Measurements from ENCODE around the gene STARD7.

The STARD7 gene

GRCh38 chr2:96158554-96158940, 50.1 kb downstream of the STARD7 start:
- Histone ChIP-seq H3K27ac (peak overlapping the region in 3 of 11 experiments; percentile 2 to 38 (median 32); a peak in 1 of 22 replicates), H3K4me3 (no peak overlapping the region), H3K4me1 (peaks cover 26 to 50% (median 44%) of the 10 kb centered on the region in 10 experiments), H3K9ac (peak overlapping the region in 3 of 11 experiments; percentile 27 to 55 (median 29); a peak in 1 of 22 replicates), H3K9me3 (replicated peaks in 1 of 11) (peaks cover 0 to 12% (median 10%) of the 10 kb centered on the region in 11 experiments; a peak in 13 of 22 replicates), H4K20me1 (no peaks in the 10 kb centered on the region), H3K36me3 (no peaks in the 10 kb centered on the region), H3K27me3 (no peaks in the 10 kb centered on the region), H3K4me2 (peak overlapping the region in 5 of 11 experiments; percentile 50 to 83 (median 72); a peak in 7 of 22 replicates)
- no peak for TF ChIP-seq Cebpa-rat (IDR thresholded peaks at IDR 0.05)

- Histone ChIP-seq H3K36me3 (no peaks in the 10 kb centered on the region), H3K9ac (peak overlapping the region in 3 of 11 experiments; percentile 27 to 55 (median 29); a peak in 3 of 22 replicates), H3K27me3 (no peaks in the 10 kb centered on the region), H3K9me3 (replicated peaks in 1 of 11) (peaks cover 0 to 12% (median 10%) of the 10 kb centered on the region in 11 experiments; a peak in 13 of 22 replicates), H3K4me3 (no peak overlapping the region), H3K4me1 (peaks cover 21 to 47% (median 43%) of the 10 kb centered on the region in 10 experiments), H3K27ac (peak overlapping the region in 5 of 11 experiments; percentile 2 to 38 (median 32); a peak in 5 of 22 replicates), H3K4me2 (peak overlapping the region; percentile 40 to 83 (median 57)), H4K20me1 (no peaks in the 10 kb centered on the region)
- TF ChIP-seq Cebpa-rat (IDR thresholded peaks at IDR 0.05) = no peak
Measured at GRCh38 chr2:96157649-96158553, 50.7 kb downstream of the STARD7 start.

GRCh38 chr2:96156926-96157648, 51.5 kb downstream of the STARD7 start:
- no peak for TF ChIP-seq Cebpa-rat (IDR thresholded peaks at IDR 0.05)
- Histone ChIP-seq H4K20me1 (no peaks in the 10 kb centered on the region), H3K4me1 (peaks cover 27 to 47% (median 44%) of the 10 kb centered on the region in 10 experiments), H3K4me2 (peak overlapping the region; percentile 40 to 83 (median 57)), H3K27ac (peak overlapping the region in 1 of 11 experiments; percentile 32; a peak in 1 of 22 replicates), H3K4me3 (no peak overlapping the region), H3K36me3 (no peaks in the 10 kb centered on the region), H3K9ac (0 out of 22 replicates have a peak overlapping the region, but pooled peaks of 1 of the 11 experiments have one; percentile 27), H3K9me3 (replicated peaks in 1 of 11) (peaks cover 0 to 12% (median 10%) of the 10 kb centered on the region in 11 experiments; a peak in 13 of 22 replicates), H3K27me3 (no peaks in the 10 kb centered on the region)

GRCh38 chr2:96156011-96156820, 52.4 kb downstream of the STARD7 start:
- Histone ChIP-seq H4K20me1 (no peaks in the 10 kb centered on the region), H3K36me3 (no peaks in the 10 kb centered on the region), H3K9ac (no peak overlapping the region), H3K9me3 (replicated peaks in 1 of 11) (peaks cover 0 to 12% (median 10%) of the 10 kb centered on the region in 11 experiments; a peak in 13 of 22 replicates), H3K4me2 (peak overlapping the region in 9 of 11 experiments; percentile 16 to 72 (median 50); a peak in 14 of 22 replicates), H3K27me3 (no peaks in the 10 kb centered on the region), H3K27ac (no peak overlapping the region), H3K4me3 (no peak overlapping the region), H3K4me1 (peaks cover 27 to 53% (median 48%) of the 10 kb centered on the region in 10 experiments)
- TF ChIP-seq Cebpa-rat (IDR thresholded peaks at IDR 0.05) = no peak

- Histone ChIP-seq H3K27me3 (no peaks in the 10 kb centered on the region), H3K9me3 (replicated peaks in 1 of 11) (no peaks in the 10 kb centered on the region), H3K27ac (no peak overlapping the region), H3K36me3 (no peaks in the 10 kb centered on the region), H3K9ac (no peak overlapping the region), H3K4me1 (peaks cover 32 to 67% (median 62%) of the 10 kb centered on the region in 10 experiments), H3K4me3 (no peak overlapping the region), H3K4me2 (no peak overlapping the region), H4K20me1 (no peaks in the 10 kb centered on the region)
- TF ChIP-seq Cebpa-rat (IDR thresholded peaks at IDR 0.05) = no peak
Measured at GRCh38 chr2:96154506-96155380, 53.9 kb downstream of the STARD7 start.

- no peak overlapping the region for H3K27ac ChIP-seq
- H3K4me2 ChIP-seq = 0 out of 22 replicates have a peak overlapping the region, but pooled peaks of 1 of the 11 experiments have one; percentile 7
- no peaks in the 10 kb centered on the region for H3K27me3 ChIP-seq
- H4K20me1 ChIP-seq = no peaks in the 10 kb centered on the region
- H3K4me3 ChIP-seq = no peak overlapping the region
- no peaks in the 10 kb centered on the region for H3K36me3 ChIP-seq
- H3K9me3 ChIP-seq (replicated peaks in 1 of 11) = no peaks in the 10 kb centered on the region
- H3K9ac ChIP-seq = no peak overlapping the region
- TF ChIP-seq Cebpa-rat (IDR thresholded peaks at IDR 0.05) = no peak
- H3K4me1 ChIP-seq = peaks cover 40 to 74% (median 68%) of the 10 kb centered on the region in 10 experiments
Measured at GRCh38 chr2:96153991-96154431, 54.6 kb downstream of the STARD7 start.

GRCh38 chr2:96153291-96153713, 55.3 kb downstream of the STARD7 start:
- Histone ChIP-seq H3K4me3 (no peak overlapping the region), H3K27ac (no peak overlapping the region), H3K36me3 (no peaks in the 10 kb centered on the region), H3K9ac (no peak overlapping the region), H3K27me3 (no peaks in the 10 kb centered on the region), H3K4me1 (peaks cover 43 to 79% (median 73%) of the 10 kb centered on the region in 10 experiments), H4K20me1 (no peaks in the 10 kb centered on the region), H3K9me3 (replicated peaks in 1 of 11) (no peaks in the 10 kb centered on the region), H3K4me2 (peak overlapping the region in 3 of 11 experiments; percentile 2 to 12 (median 8); a peak in 1 of 22 replicates)
- no peak for TF ChIP-seq Cebpa-rat (IDR thresholded peaks at IDR 0.05)
